Cardiac septum (tissue), 1 donor: ENCODE measurements around the gene SLC25A47. TPM values are rescaled to one million over a fixed set of nuclear protein-coding genes. Genes with fewer than 3 reads are reported as not detected.

Experiments used
- DNase-seq: peaks from one replicate; pipeline ENCODE4 v3.0.0-alpha.2; 2020; ENCODE audit warnings: low spot score
- intact Hi-C: fragments of 100-400 bp; cut with DNase I; formaldehyde crosslinking; loops from one replicate; pipeline ENCODE4 v1.14.0; 2022
- total RNA-seq: library from RNA; stranded (reverse); fragmentation: NEBNext Ultra II Directional; extraction: Animal tissue kit (Norgen Biotek cat#: 25700); gene quantifications from one replicate; pipeline ENCODE4 v1.2.1, GENCODE V29; 2021
- donor health status: DM: no; HTN: no; CAD: no.

The SLC25A47 gene
- total RNA-seq, 1 donor from 2014 or later = not detected

DNA sequence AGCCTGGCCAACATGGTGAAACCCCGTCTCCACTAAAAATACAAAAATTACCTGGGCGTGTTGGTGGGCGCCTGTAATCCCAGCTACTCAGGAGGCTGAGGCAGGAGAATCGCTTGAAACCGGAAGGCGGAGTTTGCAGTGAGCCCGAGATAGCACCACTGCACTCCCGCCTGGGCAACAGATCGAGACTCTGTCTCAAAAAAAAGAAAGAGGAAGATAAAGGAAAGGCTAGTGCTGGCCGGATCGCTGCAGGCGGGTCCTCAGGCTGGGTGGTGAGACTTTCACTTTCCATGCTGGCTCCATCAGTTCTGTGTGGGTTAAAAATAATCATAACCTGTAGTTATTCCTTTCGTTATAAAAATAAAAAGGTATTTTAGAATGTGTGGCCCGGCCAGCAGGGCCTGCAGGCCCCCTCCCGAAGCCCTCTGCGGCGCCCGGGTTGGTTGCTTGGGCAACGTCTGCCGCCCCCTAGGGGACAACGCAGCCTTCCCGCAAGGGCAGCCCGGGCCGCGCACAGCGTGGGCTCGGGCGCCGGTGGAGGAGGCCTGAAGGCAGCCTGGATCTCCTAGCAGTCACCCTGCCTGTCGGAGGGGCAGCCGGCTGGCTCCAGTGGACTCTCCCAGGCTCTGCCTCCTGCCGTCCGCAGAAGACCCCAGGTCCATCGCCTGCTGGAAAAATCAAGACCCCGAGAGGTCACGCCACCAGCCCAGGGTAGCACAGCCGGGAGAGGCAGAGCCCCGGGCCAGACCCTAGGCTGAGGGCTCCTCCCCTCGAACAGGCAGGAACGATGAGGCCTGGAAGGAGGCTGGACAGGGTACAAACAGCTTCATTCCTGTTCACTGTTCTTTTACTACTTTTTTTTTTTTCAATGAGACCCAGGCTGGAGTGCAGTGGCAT, 5.0 kb upstream of the SLC25A47 start:
- peak; percentile 86 for DNase-seq
- intact Hi-C loops = no loop called here

DNA sequence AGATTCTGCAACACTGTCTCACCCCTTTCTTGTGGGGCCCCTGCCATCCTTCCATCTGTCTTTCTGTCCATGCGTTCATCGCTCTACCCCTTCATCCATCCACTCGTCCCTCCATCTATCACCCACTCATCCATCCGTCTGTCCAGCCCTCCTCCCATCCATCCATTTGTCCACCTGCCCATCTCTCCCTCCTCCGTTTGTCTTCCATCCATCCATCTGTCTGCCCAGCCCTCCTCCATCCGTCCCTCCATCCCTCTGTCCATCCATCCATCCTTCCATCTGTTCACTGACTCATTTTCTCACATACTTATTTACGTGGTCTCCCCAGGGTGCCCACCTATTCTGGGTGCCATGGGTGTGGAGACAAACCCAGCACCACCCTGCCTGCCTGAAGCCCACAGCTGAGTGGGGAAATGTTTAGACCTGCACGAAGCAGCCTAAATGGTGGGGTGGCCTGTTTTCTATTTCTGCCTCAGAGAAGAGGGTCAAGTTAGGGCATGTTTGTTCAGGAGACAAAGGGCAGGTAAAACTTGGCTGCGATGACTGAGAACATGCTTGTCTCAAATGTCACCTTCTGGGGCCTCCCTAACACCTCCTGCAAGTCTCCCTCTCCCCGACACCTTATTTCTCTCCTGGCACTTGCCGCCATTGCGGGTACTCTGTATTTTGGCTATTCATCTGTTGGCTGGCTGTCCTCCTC, 2.8 kb upstream of the SLC25A47 start:
- DNase-seq = no peak

DNA sequence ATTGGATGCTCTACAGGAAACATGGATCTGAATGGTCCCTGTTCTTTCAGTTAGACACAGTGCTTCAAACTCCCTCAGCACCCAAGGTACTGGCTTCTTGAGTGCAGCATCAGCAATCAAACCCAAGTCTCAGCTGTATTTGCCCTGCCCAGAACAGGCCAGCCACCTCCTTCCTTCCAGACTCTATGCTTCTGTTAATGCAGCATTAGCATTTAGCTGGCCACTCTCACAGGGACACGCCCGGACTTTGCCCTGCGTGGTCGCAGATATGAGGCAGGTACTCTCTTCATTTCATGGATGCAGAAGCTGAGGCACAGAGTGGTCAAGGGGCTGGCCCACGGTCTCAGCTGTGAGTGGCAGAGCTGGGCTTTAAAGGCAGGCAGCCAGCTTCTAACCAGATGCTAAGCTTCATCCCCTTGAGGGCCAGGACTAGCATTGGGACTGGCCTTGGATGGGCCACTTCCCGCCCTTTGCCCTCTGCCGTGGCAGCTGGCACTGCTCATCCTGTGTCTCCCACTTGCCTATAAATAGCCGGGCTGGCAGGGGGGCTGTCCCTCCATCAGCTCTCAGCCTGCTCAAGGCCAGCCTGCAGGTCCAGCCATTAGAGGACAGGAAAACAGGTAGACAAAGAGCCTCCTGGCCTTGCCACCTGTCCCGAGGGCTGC, 1.5 kb upstream of the SLC25A47 start:
- DNase-seq = no peak
- intact Hi-C loops = no loop called here

More for the DNA sequence above, 2.8 kb upstream of the SLC25A47 start:
- intact Hi-C loops = no loop called here

DNA sequence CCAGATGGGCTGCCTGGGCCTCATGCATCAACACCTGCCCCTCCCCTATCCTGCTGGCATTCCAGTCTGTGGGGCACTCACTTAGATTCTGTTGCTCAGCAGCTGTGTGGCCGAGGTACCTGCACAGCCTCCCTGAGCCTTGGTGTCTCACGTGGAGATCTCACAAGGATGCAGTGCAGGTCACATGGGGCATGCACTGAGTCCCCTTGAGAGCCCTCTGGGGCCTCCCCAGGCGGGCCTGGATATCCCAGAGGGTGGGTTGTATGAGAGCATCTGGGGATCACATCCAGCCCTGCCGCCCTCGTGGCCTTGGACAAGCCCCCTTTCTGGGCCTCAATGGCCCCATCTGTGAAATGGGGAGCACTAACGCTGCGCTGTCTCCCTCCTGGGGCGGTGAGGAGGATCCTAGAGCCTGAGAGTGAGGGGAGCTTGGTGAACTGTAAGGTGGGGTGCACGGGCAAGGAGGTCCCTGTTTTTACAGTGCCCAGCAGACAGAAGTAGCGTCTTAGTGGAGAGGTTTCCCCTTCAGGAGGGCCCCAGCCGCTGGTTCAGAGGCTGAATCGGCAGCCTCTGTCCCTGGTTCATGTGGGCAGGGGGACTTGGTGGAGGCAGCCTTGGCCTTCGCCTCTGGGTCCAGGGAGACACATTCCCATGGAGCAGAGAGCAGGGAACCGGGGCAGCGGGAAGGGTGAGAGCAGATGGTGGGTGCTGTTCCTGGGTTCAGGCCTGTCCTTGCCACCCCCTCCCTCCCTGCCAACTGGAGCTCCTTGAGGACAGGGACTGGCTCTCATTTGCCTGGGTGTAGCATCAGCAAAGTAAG, 791 bp upstream of the SLC25A47 start:
- intact Hi-C loops = no loop called here
- DNase-seq = no peak

DNA sequence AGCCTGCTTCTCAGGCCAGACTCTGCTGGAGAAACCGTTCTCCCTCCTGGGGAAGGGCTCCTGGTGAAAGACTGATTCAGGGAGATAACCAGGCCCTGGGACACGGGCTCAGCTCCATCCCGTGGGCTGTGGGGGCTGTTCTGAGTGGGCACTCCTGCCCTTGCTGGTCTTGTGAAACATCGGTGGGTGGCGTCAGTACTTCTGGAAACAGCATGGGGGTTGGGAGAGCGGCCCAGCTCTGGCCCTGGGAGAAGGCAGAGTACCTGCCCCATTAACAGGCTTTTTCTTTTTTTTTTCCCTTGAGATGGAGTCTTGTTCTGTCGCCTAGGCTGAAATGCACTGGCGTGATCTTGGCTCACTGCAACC, 786 bp downstream of the SLC25A47 start:
- intact Hi-C loops = no loop called here
- no peak for DNase-seq

DNA sequence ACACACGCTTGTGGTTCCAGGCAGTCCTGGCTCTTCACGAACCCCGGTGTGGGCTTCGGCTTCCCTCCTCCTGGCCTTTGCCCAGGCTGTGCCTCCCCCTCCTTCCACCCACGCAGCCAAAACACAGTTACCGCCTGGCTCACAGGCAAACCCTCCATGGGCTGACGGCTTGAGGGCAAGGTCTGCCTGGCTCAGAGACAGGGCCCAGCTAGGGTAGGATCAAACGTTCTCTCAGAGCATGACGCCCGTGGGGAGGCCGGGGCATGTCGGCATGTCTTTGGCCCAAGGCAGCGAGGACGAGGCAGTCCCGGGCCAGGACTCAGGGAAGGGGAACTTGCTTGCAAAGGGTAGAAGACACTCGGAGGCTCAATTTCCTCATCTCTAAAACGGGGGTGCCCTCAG, 2.1 kb downstream of the SLC25A47 start:
- DNase-seq = no peak
- intact Hi-C loops = no loop called here

DNA sequence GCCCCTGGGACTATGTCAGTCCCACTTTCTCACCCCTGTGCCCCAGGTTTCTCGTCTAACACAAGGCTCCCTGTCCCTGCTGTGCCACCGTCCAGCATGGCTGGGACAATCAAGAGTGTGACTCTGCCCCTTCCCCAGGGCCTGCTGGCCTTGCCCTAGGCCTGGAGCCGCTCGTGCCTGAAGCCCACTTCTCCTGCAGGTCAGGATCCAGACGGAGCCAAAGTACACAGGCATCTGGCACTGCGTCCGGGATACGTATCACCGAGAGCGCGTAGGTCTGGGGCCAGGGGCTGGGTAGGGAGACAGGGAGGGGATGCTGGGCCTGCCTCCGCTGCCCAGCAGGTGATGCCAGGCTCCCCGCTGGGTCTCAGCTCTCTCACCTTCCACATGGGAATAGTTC, 2.8 kb downstream of the SLC25A47 start:
- no peak for DNase-seq
- intact Hi-C loops = no loop called here

DNA sequence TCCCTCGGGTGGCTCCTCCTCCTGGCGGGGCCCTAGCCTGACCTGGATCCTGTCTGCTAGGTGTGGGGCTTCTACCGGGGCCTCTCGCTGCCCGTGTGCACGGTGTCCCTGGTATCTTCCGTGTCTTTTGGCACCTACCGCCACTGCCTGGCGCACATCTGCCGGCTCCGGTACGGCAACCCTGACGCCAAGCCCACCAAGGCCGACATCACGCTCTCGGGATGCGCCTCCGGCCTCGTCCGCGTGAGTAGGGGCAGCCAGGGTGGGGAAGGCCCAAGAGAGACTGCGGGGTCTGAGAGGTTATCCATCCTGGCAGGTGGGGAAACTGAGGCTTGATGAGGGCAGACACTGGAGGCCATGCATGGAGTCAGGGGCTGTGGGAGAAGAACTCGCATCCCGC, 4.0 kb downstream of the SLC25A47 start:
- intact Hi-C loops = no loop called here
- DNase-seq = no peak

DNA sequence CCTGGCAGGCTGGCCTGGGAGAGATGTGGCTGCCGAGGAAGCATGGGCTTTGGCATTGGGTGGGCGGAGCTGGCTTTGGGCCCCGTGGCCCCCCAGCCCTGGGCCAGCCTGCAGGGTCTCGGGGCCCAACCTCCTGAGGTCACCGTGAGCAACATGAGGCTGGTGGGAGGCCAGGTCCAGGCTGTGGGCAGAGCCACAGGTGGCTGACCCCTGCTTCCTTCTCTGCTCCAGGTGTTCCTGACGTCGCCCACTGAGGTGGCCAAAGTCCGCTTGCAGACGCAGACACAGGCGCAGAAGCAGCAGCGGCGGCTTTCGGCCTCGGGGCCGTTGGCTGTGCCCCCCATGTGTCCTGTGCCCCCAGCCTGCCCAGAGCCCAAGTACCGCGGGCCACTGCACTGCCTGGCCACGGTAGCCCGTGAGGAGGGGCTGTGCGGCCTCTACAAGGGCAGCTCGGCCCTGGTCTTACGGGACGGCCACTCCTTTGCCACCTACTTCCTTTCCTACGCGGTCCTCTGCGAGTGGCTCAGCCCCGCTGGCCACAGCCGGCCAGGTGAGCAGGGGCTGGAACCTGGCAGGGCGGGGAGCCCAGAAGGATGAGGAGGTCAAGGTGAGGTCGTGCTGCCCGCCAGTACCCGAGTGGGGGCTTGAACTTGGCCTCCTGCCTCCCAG, 5.5 kb downstream of the SLC25A47 start:
- DNase-seq = no peak
- intact Hi-C loops = no loop called here

DNA sequence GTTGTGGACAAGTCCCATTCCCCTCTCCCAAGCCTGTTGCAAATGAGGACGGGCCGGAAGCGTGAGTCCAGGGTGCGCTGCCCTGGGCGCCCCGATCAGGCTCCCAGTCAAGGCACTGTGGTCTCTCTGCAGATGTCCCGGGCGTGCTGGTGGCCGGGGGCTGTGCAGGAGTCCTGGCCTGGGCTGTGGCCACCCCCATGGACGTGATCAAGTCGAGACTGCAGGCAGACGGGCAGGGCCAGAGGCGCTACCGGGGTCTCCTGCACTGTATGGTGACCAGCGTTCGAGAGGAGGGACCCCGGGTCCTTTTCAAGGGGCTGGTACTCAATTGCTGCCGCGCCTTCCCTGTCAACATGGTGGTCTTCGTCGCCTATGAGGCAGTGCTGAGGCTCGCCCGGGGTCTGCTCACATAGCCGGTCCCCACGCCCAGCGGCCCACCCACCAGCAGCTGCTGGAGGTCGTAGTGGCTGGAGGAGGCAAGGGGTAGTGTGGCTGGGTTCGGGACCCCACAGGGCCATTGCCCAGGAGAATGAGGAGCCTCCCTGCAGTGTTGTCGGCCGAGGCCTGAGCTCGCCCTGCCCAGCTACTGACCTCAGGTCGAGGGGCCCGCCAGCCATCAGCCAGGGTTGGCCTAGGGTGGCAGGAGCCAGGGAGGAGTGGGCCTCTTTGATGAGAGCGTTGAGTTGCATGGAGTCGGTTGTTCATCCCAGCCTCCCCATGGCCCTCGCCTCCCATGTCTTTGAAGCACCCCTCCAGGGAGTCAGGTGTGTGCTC, 6.3 kb downstream of the SLC25A47 start:
- no peak for DNase-seq
- intact Hi-C loops = no loop called here

DNA sequence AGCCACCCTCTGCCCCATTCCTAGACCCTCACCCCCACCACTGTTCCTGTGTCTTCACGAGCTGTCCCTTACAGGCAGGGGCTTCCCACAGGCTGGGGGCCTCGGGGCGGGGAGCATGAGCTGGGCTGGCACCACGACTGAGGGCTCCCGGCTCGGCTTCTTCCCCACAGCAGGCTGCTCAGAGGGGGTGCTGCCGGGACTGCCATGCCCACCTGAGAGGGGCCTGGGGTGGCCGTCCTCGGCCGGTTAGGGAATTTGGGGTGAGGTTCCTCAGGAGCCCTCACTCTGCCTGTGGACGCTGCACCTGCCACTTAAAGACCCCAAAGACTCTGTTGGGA, 6.8 kb downstream of the SLC25A47 start:
- DNase-seq = no peak
- intact Hi-C loops = no loop called here

DNA sequence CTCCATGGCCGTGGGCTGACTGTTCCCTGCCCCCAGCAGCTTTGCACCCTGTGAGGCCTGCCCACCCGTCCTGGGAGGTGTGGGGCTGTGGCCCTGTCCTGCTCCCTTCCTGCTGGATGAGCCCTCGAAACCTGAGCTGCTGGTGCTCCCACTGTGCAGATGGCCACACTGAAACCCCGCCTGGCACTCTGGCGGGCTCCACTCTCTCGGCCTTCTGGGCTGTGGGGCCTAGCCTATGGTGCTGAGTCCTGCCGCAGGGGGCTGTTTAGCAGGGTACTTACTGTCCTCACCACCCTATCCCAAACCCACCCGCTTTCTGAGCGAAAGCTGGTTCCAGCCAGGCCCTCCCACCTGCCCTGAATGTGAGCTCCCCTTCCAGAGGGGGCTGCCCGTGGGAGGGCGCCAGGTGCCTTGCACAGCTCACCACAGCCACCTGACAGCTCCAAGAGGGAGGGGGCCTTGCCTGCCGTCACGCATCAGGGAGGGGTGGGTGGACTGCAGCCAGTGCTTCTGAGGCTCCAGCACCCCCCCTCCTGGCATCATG, 7.3 kb downstream of the SLC25A47 start:
- no peak for DNase-seq
- intact Hi-C loops = no loop called here

DNA sequence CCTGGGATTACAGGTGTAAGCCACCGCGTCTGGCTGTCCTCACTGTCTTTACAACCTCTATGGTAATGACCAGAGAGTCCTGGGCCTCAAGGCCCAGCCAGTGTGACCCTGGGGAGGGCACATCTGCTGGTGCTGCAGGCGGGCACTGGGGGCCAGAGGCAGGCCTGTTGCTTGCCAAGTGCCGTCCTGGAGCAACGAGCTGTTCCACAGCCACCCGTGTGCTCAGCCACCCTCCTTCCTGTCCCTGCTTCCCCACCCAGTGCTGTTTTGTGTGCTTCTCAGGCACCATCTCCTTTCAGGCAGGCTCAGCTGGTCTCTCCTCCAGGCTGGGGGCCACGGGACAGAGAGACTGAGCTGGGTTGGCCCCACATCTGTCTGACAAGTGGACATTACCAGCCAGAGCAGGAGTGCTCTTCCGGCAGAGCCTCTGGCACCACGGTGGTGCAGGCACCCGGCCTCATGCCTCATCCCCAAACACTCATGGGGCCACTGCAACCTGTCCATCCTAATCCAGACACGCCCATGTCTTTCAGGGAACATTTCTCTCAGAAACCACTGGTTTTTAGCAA, 9.0 kb downstream of the SLC25A47 start:
- no peak for DNase-seq
- intact Hi-C loops = no loop called here

DNA sequence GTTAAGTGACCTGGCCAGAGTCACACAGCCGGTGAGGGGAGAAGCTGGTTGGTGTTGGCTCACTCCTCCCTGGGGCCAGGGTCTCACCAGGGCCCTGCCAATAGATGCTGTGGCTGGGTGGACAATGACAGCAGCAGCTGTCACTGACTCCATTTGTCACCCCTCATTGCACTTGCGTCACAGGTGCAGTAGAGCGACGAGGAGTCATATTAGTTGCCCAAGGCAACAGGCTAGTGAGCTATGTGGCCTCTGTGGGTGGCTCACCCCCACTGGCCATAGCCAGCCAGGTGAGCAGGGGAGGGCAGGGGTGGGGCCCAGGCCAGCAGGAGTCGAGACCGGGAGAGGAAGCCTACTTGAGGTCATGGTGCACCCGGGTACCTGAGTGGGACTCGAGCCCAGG, 9.7 kb downstream of the SLC25A47 start:
- no peak for DNase-seq
- intact Hi-C loops = no loop called here

DNA sequence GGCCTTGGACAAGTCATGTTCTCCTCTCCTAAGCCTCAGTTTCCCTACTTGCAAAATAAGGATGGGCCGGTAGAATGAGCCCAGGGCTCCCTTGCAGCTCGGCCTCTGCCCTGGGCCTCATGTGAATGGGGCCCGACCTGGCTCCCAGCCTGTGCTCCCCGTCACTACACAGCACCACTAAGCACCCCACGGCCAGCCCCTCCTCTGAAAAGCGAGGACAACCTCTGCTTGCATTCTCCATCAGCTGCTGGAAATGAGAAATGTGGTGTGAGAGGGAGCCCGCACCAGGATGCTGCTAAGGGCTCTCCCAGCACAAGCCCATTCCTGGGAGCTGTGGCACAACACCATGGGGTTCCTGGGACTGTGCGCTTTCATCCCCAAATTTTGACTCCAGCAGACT, 10.2 kb downstream of the SLC25A47 start:
- DNase-seq = no peak
- intact Hi-C loops = no loop called here

DNA sequence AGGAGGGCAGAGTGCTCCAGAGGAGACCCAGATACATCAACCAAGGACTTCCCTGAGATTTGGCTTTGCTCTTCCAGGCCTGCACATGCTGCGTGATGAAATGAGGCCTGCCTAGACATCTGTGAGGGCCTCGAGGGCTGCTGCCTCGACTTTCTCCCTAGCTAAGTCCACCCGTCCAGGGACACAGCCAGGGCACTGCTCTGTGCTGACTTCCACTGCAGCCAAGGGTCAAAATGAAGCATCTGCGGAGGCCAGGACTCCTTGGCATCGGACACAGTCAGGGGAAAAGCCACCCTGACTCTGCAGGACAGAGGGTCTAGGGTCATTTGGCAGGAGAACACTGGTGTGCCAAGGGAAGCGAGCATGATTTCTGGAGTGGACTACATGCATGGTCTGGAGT, 10.7 kb downstream of the SLC25A47 start:
- DNase-seq = no peak

DNA sequence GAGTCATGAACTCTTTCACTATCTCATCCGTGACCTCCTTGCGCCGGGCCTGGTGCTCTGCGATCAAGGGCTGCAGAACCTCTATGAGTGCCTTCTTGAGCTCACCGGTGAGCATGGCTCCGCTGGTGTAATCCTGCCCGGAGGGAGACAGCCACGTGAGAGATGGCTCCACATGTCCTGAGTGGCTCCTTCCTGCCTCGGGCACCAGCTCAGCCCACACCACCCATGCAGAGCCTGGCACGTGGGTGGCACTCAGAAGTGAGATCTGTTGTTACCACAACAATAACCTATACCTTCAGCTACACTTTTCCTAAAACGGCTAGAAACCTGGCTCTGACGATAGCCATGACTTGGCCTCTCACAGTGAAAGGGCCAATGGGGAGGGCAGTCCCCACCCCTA, 11.8 kb downstream of the SLC25A47 start:
- no peak for DNase-seq
- intact Hi-C loops = no loop called here

More for the DNA sequence above, 10.7 kb downstream of the SLC25A47 start:
- intact Hi-C loops = no loop called here
